ENCODE data around the gene PPP4R1. TPM values are rescaled to one million over a fixed set of nuclear protein-coding genes. Genes with fewer than 3 reads are reported as not detected.

Gene PPP4R1
- total RNA-seq, 1 experiment from 2014 or later = 71.1 TPM

DNA sequence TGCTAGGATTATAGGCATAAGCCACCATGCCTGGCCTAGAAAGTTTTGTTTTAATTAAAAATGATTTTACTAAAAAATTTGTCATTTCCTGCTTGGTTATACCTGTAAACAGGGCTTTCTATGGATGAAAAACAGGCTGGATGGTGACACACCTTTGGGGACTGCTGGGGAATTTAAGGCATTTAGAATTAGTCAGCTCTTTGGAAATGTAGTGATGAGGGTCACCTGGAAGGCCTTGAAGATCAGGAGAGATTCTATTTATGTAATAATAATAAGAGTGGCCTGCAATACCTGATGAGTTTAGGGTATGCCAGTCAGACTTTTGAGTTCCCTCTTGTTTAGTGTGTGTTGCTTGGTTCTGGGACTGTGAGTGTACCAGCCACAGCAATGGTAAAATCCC lies 87.9 kb downstream of the PPP4R1 start:
- peaks cover 30% of the 10 kb centered on the region for H3K9me3 Mint-ChIP-seq
- TF ChIP-seq FOXP1 (CRISPR knock-in tag; IDR thresholded peaks at IDR 0.05; ENCODE audit: borderline replicate concordance) (no peak), EMX1 (CRISPR knock-in tag; IDR thresholded peaks at IDR 0.05) (no peak), ZNF671 (CRISPR knock-in tag; IDR thresholded peaks at IDR 0.05) (no peak)
- TF ChIP-seq, protein P1, sequence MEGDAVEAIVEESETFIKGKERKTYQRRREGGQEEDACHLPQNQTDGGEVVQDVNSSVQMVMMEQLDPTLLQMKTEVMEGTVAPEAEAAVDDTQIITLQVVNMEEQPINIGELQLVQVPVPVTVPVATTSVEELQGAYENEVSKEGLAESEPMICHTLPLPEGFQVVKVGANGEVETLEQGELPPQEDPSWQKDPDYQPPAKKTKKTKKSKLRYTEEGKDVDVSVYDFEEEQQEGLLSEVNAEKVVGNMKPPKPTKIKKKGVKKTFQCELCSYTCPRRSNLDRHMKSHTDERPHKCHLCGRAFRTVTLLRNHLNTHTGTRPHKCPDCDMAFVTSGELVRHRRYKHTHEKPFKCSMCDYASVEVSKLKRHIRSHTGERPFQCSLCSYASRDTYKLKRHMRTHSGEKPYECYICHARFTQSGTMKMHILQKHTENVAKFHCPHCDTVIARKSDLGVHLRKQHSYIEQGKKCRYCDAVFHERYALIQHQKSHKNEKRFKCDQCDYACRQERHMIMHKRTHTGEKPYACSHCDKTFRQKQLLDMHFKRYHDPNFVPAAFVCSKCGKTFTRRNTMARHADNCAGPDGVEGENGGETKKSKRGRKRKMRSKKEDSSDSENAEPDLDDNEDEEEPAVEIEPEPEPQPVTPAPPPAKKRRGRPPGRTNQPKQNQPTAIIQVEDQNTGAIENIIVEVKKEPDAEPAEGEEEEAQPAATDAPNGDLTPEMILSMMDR (IDR thresholded peaks at IDR 0.05) = no peak
- peaks cover 61% of the 10 kb centered on the region for H3K36me3 Mint-ChIP-seq
- H3K4me1 Mint-ChIP-seq = no peaks in the 10 kb centered on the region
- no peaks in the 10 kb centered on the region for H3K27me3 Mint-ChIP-seq (ENCODE audit: low read depth)
- DNase-seq (ENCODE audit: low spot score) (no peak), ATAC-seq (no peak)
- ChIA-PET CTCF (no interaction called here), POLR2A (no interaction called here)
- no peak overlapping the region for H3K4me3 Mint-ChIP-seq
- no peak overlapping the region for H3K27ac Mint-ChIP-seq

DNA sequence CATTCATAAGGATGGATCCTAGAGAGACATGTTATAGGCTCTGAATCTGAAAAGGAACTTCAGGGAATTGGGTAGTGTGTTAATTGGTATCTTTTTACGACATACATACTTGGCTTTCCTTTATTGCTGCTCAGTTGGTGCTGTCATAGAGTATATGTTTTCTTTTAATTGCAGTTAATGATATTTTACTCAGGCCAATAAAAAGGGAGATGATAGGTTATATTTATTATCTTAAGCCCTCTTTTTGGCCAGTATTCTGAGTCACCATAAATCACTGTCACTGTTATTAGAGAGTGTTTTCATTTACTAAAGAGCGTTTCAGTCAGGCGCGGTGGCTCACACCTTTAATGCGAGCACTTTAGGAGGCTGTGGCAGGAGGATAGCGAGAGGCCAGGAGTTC lies 91.4 kb downstream of the PPP4R1 start:
- CTCF ChIA-PET = no interaction called here
- DNase-seq (ENCODE audit: low spot score) (no peak), ATAC-seq (no peak)
- H3K27ac Mint-ChIP-seq = no peak overlapping the region
- H3K4me1 Mint-ChIP-seq = no peaks in the 10 kb centered on the region
- peaks cover 42% of the 10 kb centered on the region for H3K36me3 Mint-ChIP-seq
- peaks cover 21% of the 10 kb centered on the region for H3K9me3 Mint-ChIP-seq
- H3K27me3 Mint-ChIP-seq (ENCODE audit: low read depth) = no peaks in the 10 kb centered on the region
- TF ChIP-seq, protein P2, sequence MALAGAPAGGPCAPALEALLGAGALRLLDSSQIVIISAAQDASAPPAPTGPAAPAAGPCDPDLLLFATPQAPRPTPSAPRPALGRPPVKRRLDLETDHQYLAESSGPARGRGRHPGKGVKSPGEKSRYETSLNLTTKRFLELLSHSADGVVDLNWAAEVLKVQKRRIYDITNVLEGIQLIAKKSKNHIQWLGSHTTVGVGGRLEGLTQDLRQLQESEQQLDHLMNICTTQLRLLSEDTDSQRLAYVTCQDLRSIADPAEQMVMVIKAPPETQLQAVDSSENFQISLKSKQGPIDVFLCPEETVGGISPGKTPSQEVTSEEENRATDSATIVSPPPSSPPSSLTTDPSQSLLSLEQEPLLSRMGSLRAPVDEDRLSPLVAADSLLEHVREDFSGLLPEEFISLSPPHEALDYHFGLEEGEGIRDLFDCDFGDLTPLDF (CRISPR knock-in tag; IDR thresholded peaks at IDR 0.05) = no peak
- no peak for TF ChIP-seq NR2C2 (CRISPR knock-in tag; IDR thresholded peaks at IDR 0.05)
- POLR2A ChIA-PET = no interaction called here
- H3K4me3 Mint-ChIP-seq = no peak overlapping the region

DNA sequence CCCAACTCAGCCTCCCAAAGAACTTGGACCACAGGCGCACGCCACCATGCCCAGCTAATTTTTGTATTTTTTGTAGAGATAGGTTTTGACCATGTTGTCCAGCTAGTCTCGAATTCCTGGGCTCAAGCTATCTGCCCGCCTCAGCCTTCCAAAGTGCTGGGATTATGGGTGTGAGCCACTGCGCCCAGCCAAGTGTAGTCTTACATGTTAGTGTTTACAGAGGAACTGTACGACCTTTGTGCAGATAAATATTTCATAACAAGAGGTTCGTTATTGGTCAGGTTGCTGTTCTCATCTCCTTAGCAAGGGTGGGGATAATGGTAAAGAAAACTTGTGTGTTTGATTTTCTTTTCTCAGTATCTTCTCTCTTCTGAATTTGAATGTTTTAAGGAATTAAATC lies 92.6 kb downstream of the PPP4R1 start:
- Mint-ChIP-seq H3K9me3 (peaks cover 9% of the 10 kb centered on the region), H3K36me3 (peaks cover 35% of the 10 kb centered on the region), H3K4me1 (no peaks in the 10 kb centered on the region), H3K27ac (no peak overlapping the region), H3K27me3 (ENCODE audit: low read depth) (no peaks in the 10 kb centered on the region), H3K4me3 (no peak overlapping the region)
- POLR2A ChIA-PET = no interaction called here
- CTCF ChIA-PET = no interaction called here
- DNase-seq (ENCODE audit: low spot score) = no peak
- ATAC-seq = no peak
- TF ChIP-seq PRRX2 (CRISPR knock-in tag; IDR thresholded peaks at IDR 0.05) (no peak), MYBL2 (CRISPR knock-in tag; IDR thresholded peaks at IDR 0.05) (no peak), ZNF396 (CRISPR knock-in tag; IDR thresholded peaks at IDR 0.05; ENCODE audit: borderline replicate concordance) (no peak), GTF2I (CRISPR knock-in tag; conservative IDR thresholded peaks at IDR 0.05) (no peak), ZNF423 (CRISPR knock-in tag; IDR thresholded peaks at IDR 0.05) (no peak), SP1 (CRISPR knock-in tag; conservative IDR thresholded peaks at IDR 0.05) (no peak), ZNF263 (CRISPR knock-in tag; IDR thresholded peaks at IDR 0.05; ENCODE audit: low read depth) (no peak), ESRRA (CRISPR knock-in tag; IDR thresholded peaks at IDR 0.05; ENCODE audit: borderline replicate concordance) (no peak), IRF2 (CRISPR knock-in tag; IDR thresholded peaks at IDR 0.05; ENCODE audit: borderline replicate concordance, low read depth) (no peak)
- TF ChIP-seq, protein P3, sequence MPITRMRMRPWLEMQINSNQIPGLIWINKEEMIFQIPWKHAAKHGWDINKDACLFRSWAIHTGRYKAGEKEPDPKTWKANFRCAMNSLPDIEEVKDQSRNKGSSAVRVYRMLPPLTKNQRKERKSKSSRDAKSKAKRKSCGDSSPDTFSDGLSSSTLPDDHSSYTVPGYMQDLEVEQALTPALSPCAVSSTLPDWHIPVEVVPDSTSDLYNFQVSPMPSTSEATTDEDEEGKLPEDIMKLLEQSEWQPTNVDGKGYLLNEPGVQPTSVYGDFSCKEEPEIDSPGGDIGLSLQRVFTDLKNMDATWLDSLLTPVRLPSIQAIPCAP (CRISPR knock-in tag; IDR thresholded peaks at IDR 0.05) = no peak
- TF ChIP-seq, protein P4, sequence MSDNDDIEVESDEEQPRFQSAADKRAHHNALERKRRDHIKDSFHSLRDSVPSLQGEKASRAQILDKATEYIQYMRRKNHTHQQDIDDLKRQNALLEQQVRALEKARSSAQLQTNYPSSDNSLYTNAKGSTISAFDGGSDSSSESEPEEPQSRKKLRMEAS (CRISPR knock-in tag; IDR thresholded peaks at IDR 0.05) = no peak
- TF ChIP-seq, protein P5, sequence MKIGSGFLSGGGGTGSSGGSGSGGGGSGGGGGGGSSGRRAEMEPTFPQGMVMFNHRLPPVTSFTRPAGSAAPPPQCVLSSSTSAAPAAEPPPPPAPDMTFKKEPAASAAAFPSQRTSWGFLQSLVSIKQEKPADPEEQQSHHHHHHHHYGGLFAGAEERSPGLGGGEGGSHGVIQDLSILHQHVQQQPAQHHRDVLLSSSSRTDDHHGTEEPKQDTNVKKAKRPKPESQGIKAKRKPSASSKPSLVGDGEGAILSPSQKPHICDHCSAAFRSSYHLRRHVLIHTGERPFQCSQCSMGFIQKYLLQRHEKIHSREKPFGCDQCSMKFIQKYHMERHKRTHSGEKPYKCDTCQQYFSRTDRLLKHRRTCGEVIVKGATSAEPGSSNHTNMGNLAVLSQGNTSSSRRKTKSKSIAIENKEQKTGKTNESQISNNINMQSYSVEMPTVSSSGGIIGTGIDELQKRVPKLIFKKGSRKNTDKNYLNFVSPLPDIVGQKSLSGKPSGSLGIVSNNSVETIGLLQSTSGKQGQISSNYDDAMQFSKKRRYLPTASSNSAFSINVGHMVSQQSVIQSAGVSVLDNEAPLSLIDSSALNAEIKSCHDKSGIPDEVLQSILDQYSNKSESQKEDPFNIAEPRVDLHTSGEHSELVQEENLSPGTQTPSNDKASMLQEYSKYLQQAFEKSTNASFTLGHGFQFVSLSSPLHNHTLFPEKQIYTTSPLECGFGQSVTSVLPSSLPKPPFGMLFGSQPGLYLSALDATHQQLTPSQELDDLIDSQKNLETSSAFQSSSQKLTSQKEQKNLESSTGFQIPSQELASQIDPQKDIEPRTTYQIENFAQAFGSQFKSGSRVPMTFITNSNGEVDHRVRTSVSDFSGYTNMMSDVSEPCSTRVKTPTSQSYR (CRISPR knock-in tag; IDR thresholded peaks at IDR 0.05) = no peak
- TF ChIP-seq, protein P6, sequence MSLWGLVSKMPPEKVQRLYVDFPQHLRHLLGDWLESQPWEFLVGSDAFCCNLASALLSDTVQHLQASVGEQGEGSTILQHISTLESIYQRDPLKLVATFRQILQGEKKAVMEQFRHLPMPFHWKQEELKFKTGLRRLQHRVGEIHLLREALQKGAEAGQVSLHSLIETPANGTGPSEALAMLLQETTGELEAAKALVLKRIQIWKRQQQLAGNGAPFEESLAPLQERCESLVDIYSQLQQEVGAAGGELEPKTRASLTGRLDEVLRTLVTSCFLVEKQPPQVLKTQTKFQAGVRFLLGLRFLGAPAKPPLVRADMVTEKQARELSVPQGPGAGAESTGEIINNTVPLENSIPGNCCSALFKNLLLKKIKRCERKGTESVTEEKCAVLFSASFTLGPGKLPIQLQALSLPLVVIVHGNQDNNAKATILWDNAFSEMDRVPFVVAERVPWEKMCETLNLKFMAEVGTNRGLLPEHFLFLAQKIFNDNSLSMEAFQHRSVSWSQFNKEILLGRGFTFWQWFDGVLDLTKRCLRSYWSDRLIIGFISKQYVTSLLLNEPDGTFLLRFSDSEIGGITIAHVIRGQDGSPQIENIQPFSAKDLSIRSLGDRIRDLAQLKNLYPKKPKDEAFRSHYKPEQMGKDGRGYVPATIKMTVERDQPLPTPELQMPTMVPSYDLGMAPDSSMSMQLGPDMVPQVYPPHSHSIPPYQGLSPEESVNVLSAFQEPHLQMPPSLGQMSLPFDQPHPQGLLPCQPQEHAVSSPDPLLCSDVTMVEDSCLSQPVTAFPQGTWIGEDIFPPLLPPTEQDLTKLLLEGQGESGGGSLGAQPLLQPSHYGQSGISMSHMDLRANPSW (CRISPR knock-in tag; conservative IDR thresholded peaks at IDR 0.05; ENCODE audit: low read depth) = no peak
- TF ChIP-seq, protein P7, sequence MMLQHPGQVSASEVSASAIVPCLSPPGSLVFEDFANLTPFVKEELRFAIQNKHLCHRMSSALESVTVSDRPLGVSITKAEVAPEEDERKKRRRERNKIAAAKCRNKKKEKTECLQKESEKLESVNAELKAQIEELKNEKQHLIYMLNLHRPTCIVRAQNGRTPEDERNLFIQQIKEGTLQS (CRISPR knock-in tag; conservative IDR thresholded peaks at IDR 0.05) = no peak
- TF ChIP-seq, protein P8, sequence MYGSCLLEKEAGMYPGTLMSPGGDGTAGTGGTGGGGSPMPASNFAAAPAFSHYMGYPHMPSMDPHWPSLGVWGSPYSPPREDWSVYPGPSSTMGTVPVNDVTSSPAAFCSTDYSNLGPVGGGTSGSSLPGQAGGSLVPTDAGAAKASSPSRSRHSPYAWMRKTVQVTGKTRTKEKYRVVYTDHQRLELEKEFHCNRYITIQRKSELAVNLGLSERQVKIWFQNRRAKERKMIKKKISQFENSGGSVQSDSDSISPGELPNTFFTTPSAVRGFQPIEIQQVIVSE (CRISPR knock-in tag; IDR thresholded peaks at IDR 0.05; ENCODE audit: borderline replicate concordance) = no peak
